ENCODE data around the gene NFYC. TPM values are rescaled to one million over a fixed set of nuclear protein-coding genes. Genes with fewer than 3 reads are reported as not detected.

NFYC gene
- total RNA-seq, 2 donors from 2014 or later: 57.0 to 75.1 TPM

- Histone ChIP-seq H3K27ac (no peak overlapping the region), H3K4me1 (peaks cover 0 to 21% of the 10 kb centered on the region in 2 donors), H3K36me3 (no peaks in the 10 kb centered on the region), H3K27me3 (no peaks in the 10 kb centered on the region), H3K4me3 (no peak overlapping the region), H3K9me3 (no peaks in the 10 kb centered on the region)
- no peak for TF ChIP-seq CTCF (IDR thresholded peaks at IDR 0.05)
- no peak for DNase-seq (ENCODE audit: low spot score)
Observed at GRCh38 chr1:40794048-40794447, 102.5 kb downstream of the NFYC start.

- Histone ChIP-seq H3K36me3 (no peaks in the 10 kb centered on the region), H3K27ac (no peak overlapping the region), H3K27me3 (no peaks in the 10 kb centered on the region), H3K4me3 (no peak overlapping the region), H3K4me1 (peaks cover 0 to 32% of the 10 kb centered on the region in 2 donors), H3K9me3 (no peaks in the 10 kb centered on the region)
- TF ChIP-seq CTCF (IDR thresholded peaks at IDR 0.05): no peak
- no peak for DNase-seq (ENCODE audit: low spot score)
Observed at GRCh38 chr1:40794974-40795715, 103.6 kb downstream of the NFYC start.

GRCh38 chr1:40795811-40796586 is 104.5 kb downstream of the NFYC start:
- H3K4me1 ChIP-seq: peaks cover 0 to 35% of the 10 kb centered on the region in 2 donors
- no peak for DNase-seq (ENCODE audit: low spot score)
- no peak for TF ChIP-seq CTCF (IDR thresholded peaks at IDR 0.05)
- no peak overlapping the region for H3K4me3 ChIP-seq
- no peaks in the 10 kb centered on the region for H3K9me3 ChIP-seq
- H3K27ac ChIP-seq: no peak overlapping the region
- H3K36me3 ChIP-seq: no peaks in the 10 kb centered on the region
- H3K27me3 ChIP-seq: no peaks in the 10 kb centered on the region

GRCh38 chr1:40796939-40797667 is 105.6 kb downstream of the NFYC start:
- TF ChIP-seq CTCF (IDR thresholded peaks at IDR 0.05): no peak
- Histone ChIP-seq H3K4me3 (no peak overlapping the region), H3K36me3 (no peaks in the 10 kb centered on the region), H3K9me3 (no peaks in the 10 kb centered on the region), H3K27me3 (no peaks in the 10 kb centered on the region), H3K27ac (peak overlapping the region in 1 of 2 donors; percentile 40), H3K4me1 (peaks cover 0 to 46% of the 10 kb centered on the region in 2 donors)
- no peak for DNase-seq (ENCODE audit: low spot score)

GRCh38 chr1:40797668-40798010 is 106.1 kb downstream of the NFYC start:
- H3K27ac ChIP-seq: no peak overlapping the region
- peaks cover 0 to 46% of the 10 kb centered on the region in 2 donors for H3K4me1 ChIP-seq
- no peaks in the 10 kb centered on the region for H3K27me3 ChIP-seq
- TF ChIP-seq CTCF (IDR thresholded peaks at IDR 0.05): no peak
- H3K9me3 ChIP-seq: no peaks in the 10 kb centered on the region
- H3K4me3 ChIP-seq: no peak overlapping the region
- H3K36me3 ChIP-seq: no peaks in the 10 kb centered on the region
- DNase-seq (ENCODE audit: low spot score): no peak
